ENCODE results near the gene NRXN3.

Gene NRXN3

DNA sequence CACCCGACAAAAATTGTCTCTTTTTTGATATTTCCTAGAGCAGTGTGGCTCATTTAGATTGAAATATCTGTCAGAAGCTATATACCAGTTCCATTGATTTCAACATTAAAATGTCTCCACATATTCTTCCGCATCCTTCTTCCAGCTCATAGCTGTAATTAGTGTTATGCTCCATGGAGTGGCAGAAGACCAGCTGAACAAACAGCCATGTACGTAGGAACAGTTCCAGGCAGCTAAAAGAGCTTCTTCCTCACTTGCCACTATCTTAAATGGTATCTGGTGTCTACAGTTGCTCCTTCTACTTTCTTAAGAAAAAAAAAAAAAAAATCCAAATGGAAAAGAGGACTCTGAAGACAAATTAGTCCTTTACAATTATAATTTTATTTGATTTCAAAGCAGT is 1193.1 kb downstream of the NRXN3 start:
- H3K4me2 ChIP-seq (ENCODE audit: low read length) = no peak overlapping the region
- H3K9me3 ChIP-seq (replicated peaks; ENCODE audit: low read length) = no peaks in the 10 kb centered on the region
- no peaks in the 10 kb centered on the region for H3K27me3 ChIP-seq (ENCODE audit: control insufficient read depth, insufficient read depth, low read length)
- no peaks in the 10 kb centered on the region for H3K36me3 ChIP-seq (ENCODE audit: insufficient read depth, low read length)
- no peak overlapping the region for H3K4me3 ChIP-seq (ENCODE audit: low read length)
- H3K4me1 ChIP-seq (ENCODE audit: control insufficient read depth, insufficient read depth, low read length) = no peaks in the 10 kb centered on the region
- H3K9ac ChIP-seq (ENCODE audit: low read depth, low read length) = no peak overlapping the region

GRCh38 chr14:79369359-79370332 is 1199.5 kb downstream of the NRXN3 start:
- Histone ChIP-seq H3K27me3 (ENCODE audit: control insufficient read depth, insufficient read depth, low read length) (no peaks in the 10 kb centered on the region), H3K4me1 (ENCODE audit: control insufficient read depth, insufficient read depth, low read length) (peaks cover 12% of the 10 kb centered on the region), H3K4me3 (ENCODE audit: low read length) (no peak overlapping the region), H3K4me2 (ENCODE audit: low read length) (peak overlapping the region; percentile 55), H3K36me3 (ENCODE audit: insufficient read depth, low read length) (no peaks in the 10 kb centered on the region), H3K9me3 (replicated peaks; ENCODE audit: low read length) (no peaks in the 10 kb centered on the region), H3K9ac (ENCODE audit: low read depth, low read length) (peak overlapping the region; percentile 18)

DNA sequence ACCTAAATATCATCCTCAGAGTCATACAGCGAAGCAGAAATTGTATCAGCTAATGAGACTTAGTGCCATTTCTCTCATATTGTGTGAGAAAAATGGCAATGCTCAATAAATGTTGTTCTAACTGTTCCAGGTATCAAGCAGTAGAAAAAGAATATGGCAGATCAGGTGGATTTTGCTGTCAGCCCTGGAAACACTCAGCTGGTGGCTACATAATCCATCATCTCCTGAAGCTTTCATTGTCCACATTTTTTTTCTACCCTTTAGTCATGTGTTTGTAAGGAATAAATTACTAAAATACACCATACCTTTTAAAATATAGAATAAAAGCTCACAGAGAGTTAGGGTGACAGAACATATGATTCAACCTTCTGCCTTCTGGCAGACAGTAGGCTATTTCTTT is 1200.8 kb downstream of the NRXN3 start:
- H3K36me3 ChIP-seq (ENCODE audit: insufficient read depth, low read length) = no peaks in the 10 kb centered on the region
- no peak overlapping the region for H3K4me2 ChIP-seq (ENCODE audit: low read length)
- peaks cover 12% of the 10 kb centered on the region for H3K4me1 ChIP-seq (ENCODE audit: control insufficient read depth, insufficient read depth, low read length)
- no peaks in the 10 kb centered on the region for H3K9me3 ChIP-seq (replicated peaks; ENCODE audit: low read length)
- no peak overlapping the region for H3K9ac ChIP-seq (ENCODE audit: low read depth, low read length)
- no peaks in the 10 kb centered on the region for H3K27me3 ChIP-seq (ENCODE audit: control insufficient read depth, insufficient read depth, low read length)
- no peak overlapping the region for H3K4me3 ChIP-seq (ENCODE audit: low read length)

GRCh38 chr14:79373451-79373850 is 1203.3 kb downstream of the NRXN3 start:
- Histone ChIP-seq H3K9ac (ENCODE audit: low read depth, low read length) (no peak overlapping the region), H3K9me3 (replicated peaks; ENCODE audit: low read length) (no peaks in the 10 kb centered on the region), H3K4me1 (ENCODE audit: control insufficient read depth, insufficient read depth, low read length) (peaks cover 12% of the 10 kb centered on the region)

DNA sequence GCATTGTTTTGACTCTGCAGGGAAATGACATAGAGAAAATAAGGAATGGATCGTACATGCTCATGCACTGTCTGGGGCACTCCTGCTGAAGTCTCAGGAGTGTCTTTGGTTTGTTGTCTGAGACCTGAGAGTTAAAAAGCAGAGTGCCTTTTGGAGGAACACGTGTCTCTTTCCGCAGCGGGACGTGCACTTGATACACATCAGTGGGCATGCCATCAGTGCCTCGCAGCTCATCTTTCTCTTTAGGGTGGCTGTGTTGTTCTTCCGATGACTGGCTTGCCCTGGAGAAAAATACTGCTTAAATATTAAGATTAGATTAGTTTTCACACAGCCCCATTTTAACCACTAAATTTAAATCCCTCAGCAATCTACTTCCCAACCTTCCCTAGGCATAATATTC is 1205.2 kb downstream of the NRXN3 start:
- Histone ChIP-seq H3K4me1 (ENCODE audit: control insufficient read depth, insufficient read depth, low read length) (no peaks in the 10 kb centered on the region), H3K9me3 (replicated peaks; ENCODE audit: low read length) (no peaks in the 10 kb centered on the region), H3K9ac (ENCODE audit: low read depth, low read length) (no peak overlapping the region), H3K4me2 (ENCODE audit: low read length) (no peak overlapping the region), H3K4me3 (ENCODE audit: low read length) (no peak overlapping the region), H3K36me3 (ENCODE audit: insufficient read depth, low read length) (no peaks in the 10 kb centered on the region), H3K27me3 (ENCODE audit: control insufficient read depth, insufficient read depth, low read length) (no peaks in the 10 kb centered on the region)

More at GRCh38 chr14:79373451-79373850, 1203.3 kb downstream of the NRXN3 start:
- no peak overlapping the region for H3K4me3 ChIP-seq (ENCODE audit: low read length)
- no peaks in the 10 kb centered on the region for H3K36me3 ChIP-seq (ENCODE audit: insufficient read depth, low read length)
- H3K27me3 ChIP-seq (ENCODE audit: control insufficient read depth, insufficient read depth, low read length) = no peaks in the 10 kb centered on the region
- H3K4me2 ChIP-seq (ENCODE audit: low read length) = no peak overlapping the region

DNA sequence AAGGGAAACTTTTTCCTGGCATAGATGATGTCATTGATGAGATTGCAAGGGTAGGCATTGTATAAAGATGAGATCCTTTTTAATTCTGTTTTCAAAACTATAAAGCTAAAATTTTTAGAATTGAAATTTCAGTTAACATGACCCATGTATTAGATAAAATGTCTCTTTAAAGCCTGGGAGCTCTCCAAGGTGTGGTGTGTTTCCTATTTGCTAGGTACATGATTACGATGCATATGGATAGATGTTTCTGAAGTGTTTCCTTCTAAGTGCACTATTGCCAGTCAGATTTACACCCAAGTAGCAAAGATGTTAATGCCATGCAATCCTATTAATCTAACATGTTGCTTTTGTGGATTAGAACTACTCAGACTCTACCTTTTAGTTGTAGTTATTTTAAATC is 1206.4 kb downstream of the NRXN3 start:
- Histone ChIP-seq H3K27me3 (ENCODE audit: control insufficient read depth, insufficient read depth, low read length) (no peaks in the 10 kb centered on the region), H3K9ac (ENCODE audit: low read depth, low read length) (no peak overlapping the region), H3K4me3 (ENCODE audit: low read length) (no peak overlapping the region), H3K9me3 (replicated peaks; ENCODE audit: low read length) (no peaks in the 10 kb centered on the region), H3K36me3 (ENCODE audit: insufficient read depth, low read length) (no peaks in the 10 kb centered on the region), H3K4me2 (ENCODE audit: low read length) (no peak overlapping the region), H3K4me1 (ENCODE audit: control insufficient read depth, insufficient read depth, low read length) (no peaks in the 10 kb centered on the region)

DNA sequence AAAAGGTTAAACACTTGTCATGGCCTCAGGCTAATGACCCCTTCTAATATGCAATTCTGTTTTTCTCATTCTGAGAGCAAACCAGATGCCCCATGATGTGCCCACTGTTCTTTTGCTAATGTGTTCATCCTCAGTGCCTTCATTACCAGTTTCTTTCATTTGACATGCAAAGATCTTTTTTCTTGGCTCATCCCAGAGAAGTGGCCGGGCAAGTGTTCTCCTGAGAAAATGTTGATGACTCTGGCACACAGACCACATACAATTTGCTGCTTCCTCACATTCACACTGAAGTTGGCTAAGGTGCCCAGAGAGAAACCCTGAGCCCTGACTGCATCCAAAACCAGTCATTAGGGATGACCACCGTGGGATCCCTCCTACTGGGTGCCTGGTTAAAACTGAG is 1207.8 kb downstream of the NRXN3 start:
- Histone ChIP-seq H3K9ac (ENCODE audit: low read depth, low read length) (no peak overlapping the region), H3K27me3 (ENCODE audit: control insufficient read depth, insufficient read depth, low read length) (no peaks in the 10 kb centered on the region), H3K36me3 (ENCODE audit: insufficient read depth, low read length) (no peaks in the 10 kb centered on the region), H3K4me3 (ENCODE audit: low read length) (no peak overlapping the region), H3K4me2 (ENCODE audit: low read length) (no peak overlapping the region), H3K4me1 (ENCODE audit: control insufficient read depth, insufficient read depth, low read length) (no peaks in the 10 kb centered on the region), H3K9me3 (replicated peaks; ENCODE audit: low read length) (no peaks in the 10 kb centered on the region)

DNA sequence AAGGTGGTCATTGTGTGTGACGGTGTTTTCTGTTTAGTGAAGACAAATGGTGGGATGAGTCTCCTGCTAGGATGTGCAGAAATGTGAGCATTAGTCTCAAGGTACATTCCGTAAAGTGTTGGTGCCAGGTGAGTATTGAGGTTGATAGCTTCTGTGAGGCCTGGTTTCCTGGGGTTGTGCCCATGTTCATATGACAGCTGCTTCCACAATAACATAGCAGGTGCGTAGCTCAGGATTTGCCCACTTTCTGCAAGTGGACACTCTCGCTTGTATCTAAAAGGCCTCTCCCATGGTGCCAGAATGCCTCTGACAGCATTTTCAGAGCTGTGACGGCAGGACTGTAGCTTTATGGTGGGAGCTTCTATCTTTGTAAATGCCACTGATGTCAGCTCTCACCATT is 1209.1 kb downstream of the NRXN3 start:
- no peak overlapping the region for H3K4me3 ChIP-seq (ENCODE audit: low read length)

DNA sequence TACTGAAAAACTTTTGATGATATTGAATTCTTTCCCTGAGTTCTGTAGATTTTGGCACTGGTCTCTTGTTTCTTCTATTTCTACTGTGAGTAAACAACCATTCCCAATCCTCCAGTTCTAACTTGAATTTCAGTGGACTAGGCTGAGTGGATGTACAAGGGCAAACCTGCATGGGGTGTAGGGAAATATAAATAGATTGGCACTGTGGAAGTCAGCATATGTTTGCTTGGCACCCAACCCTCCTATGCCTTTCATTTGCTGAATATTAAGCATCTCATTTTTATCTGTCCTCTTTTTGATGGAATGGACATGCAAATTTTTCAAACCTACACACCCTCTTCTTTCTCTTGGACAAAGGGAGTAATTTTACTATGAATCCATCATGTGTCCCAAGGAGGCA is 1212.9 kb downstream of the NRXN3 start:
- no peaks in the 10 kb centered on the region for H3K36me3 ChIP-seq (ENCODE audit: insufficient read depth, low read length)
- no peaks in the 10 kb centered on the region for H3K27me3 ChIP-seq (ENCODE audit: control insufficient read depth, insufficient read depth, low read length)
- H3K9ac ChIP-seq (ENCODE audit: low read depth, low read length) = no peak overlapping the region
- no peaks in the 10 kb centered on the region for H3K4me1 ChIP-seq (ENCODE audit: control insufficient read depth, insufficient read depth, low read length)
- no peaks in the 10 kb centered on the region for H3K9me3 ChIP-seq (replicated peaks; ENCODE audit: low read length)
- no peak overlapping the region for H3K4me3 ChIP-seq (ENCODE audit: low read length)
- no peak overlapping the region for H3K4me2 ChIP-seq (ENCODE audit: low read length)

More for the DNA sequence above, 1209.1 kb downstream of the NRXN3 start:
- Histone ChIP-seq H3K4me2 (ENCODE audit: low read length) (no peak overlapping the region), H3K9me3 (replicated peaks; ENCODE audit: low read length) (no peaks in the 10 kb centered on the region), H3K36me3 (ENCODE audit: insufficient read depth, low read length) (no peaks in the 10 kb centered on the region), H3K4me1 (ENCODE audit: control insufficient read depth, insufficient read depth, low read length) (no peaks in the 10 kb centered on the region), H3K9ac (ENCODE audit: low read depth, low read length) (no peak overlapping the region), H3K27me3 (ENCODE audit: control insufficient read depth, insufficient read depth, low read length) (no peaks in the 10 kb centered on the region)

DNA sequence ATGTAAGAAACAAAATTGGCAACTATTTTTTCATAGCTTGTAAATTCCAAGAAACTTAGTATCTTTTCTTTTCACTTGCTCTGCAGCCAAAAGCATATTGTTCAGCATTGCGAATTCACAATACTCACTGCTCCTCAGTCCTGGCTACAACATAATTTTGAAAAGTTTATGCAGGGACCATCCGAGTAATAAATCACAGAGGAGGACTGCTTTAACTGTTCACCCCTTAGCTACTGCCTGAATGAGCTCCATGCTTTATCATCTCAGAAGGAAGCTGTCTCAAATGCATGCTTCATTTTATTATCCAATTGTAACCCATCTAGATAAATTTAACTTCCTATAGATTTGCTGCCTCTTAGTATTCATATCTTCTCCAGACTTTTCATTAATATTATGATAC is 1213.3 kb downstream of the NRXN3 start:
- H3K9me3 ChIP-seq (replicated peaks; ENCODE audit: low read length) = no peaks in the 10 kb centered on the region
- H3K4me1 ChIP-seq (ENCODE audit: control insufficient read depth, insufficient read depth, low read length) = no peaks in the 10 kb centered on the region
- no peaks in the 10 kb centered on the region for H3K36me3 ChIP-seq (ENCODE audit: insufficient read depth, low read length)
- no peak overlapping the region for H3K9ac ChIP-seq (ENCODE audit: low read depth, low read length)
- H3K27me3 ChIP-seq (ENCODE audit: control insufficient read depth, insufficient read depth, low read length) = no peaks in the 10 kb centered on the region
- H3K4me2 ChIP-seq (ENCODE audit: low read length) = no peak overlapping the region
- no peak overlapping the region for H3K4me3 ChIP-seq (ENCODE audit: low read length)

- no peaks in the 10 kb centered on the region for H3K9me3 ChIP-seq (replicated peaks; ENCODE audit: low read length)
- no peak overlapping the region for H3K4me3 ChIP-seq (ENCODE audit: low read length)
- H3K9ac ChIP-seq (ENCODE audit: low read depth, low read length) = no peak overlapping the region
- H3K4me1 ChIP-seq (ENCODE audit: control insufficient read depth, insufficient read depth, low read length) = peaks cover 5% of the 10 kb centered on the region
- H3K4me2 ChIP-seq (ENCODE audit: low read length) = no peak overlapping the region
- no peaks in the 10 kb centered on the region for H3K36me3 ChIP-seq (ENCODE audit: insufficient read depth, low read length)
- no peaks in the 10 kb centered on the region for H3K27me3 ChIP-seq (ENCODE audit: control insufficient read depth, insufficient read depth, low read length)
Observed at GRCh38 chr14:79395061-79395460, 1224.9 kb downstream of the NRXN3 start.
